ENCODE results near the gene KEAP1. TPM values are rescaled to one million over a fixed set of nuclear protein-coding genes. Genes with fewer than 3 reads are reported as not detected.

Gene KEAP1
- total and polyA plus RNA-seq, 2 of the 8 experiments (the other 6 are each of a cell fraction or from before 2014, with no cell fraction given) = 80.6 to 106 TPM

- no peak for TF ChIP-seq CHD7 (IDR thresholded peaks at IDR 0.05; ENCODE audit: insufficient replicate concordance, low read length)
- TF ChIP-seq EP300 (IDR thresholded peaks at IDR 0.05; ENCODE audit: borderline replicate concordance in 1 of 2, low read depth in 2 of 2, low read length in 2 of 2) = no peak
- no peak for TF ChIP-seq CEBPB (IDR thresholded peaks at IDR 0.05; ENCODE audit: low read depth, low read length)
- TF ChIP-seq MAFK (IDR thresholded peaks at IDR 0.05; ENCODE audit: low read depth, low read length) = no peak
- TF ChIP-seq, protein P1, sequence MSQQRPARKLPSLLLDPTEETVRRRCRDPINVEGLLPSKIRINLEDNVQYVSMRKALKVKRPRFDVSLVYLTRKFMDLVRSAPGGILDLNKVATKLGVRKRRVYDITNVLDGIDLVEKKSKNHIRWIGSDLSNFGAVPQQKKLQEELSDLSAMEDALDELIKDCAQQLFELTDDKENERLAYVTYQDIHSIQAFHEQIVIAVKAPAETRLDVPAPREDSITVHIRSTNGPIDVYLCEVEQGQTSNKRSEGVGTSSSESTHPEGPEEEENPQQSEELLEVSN (IDR thresholded peaks at IDR 0.05) = no peak
Measured at GRCh38 chr19:10546817-10547216, 43.7 kb upstream of the KEAP1 start (continued).

Measured in H1 (cell line).